ENCODE results near the gene COG5. TPM values are rescaled to one million over a fixed set of nuclear protein-coding genes. Genes with fewer than 3 reads are reported as not detected.

COG5 gene
- total RNA-seq, 1 experiment from 2014 or later, result 43.9 TPM

GRCh38 chr7:107560898-107561516 lies 2.7 kb downstream of the COG5 start:
- ChIA-PET CTCF (no interaction called here), POLR2A (no interaction called here)
- intact Hi-C loops (cut with micrococcal nuclease; ENCODE audit: unreplicated experiment), result loop anchor here (5.0 kb wide), 1 partner anchor 99 kb away; no protein-coding TSS in a partner anchor
- BruUV-seq (replicated peaks), result no TSS peak
- Histone ChIP-seq H3K27me3 (replicated peaks; ENCODE audit: control insufficient read depth, insufficient read depth, low read length) (no peaks in the 10 kb centered on the region), H3K4me3 (ENCODE audit: low read depth, low read length) (no peak overlapping the region), H3K9me3 (no peaks in the 10 kb centered on the region), H3K36me3 (ENCODE audit: control insufficient read depth, insufficient read depth, low read length) (no peaks in the 10 kb centered on the region), H3K4me1 (peaks cover 8% of the 10 kb centered on the region)
- TF ChIP-seq CTCF (IDR thresholded peaks at IDR 0.05; ENCODE audit: insufficient read depth in 1 of 2, low read depth in 1 of 2, low read length in 1 of 2, severe bottlenecking in 1 of 2, unreplicated experiment in 1 of 2), result no peak
- H3K4me1 Mint-ChIP-seq (ENCODE audit: low read depth, unreplicated experiment), result peaks cover 41% of the 10 kb centered on the region
- H3K27ac Mint-ChIP-seq (ENCODE audit: unreplicated experiment), result peak overlapping the region; percentile 15
- H3K9me3 Mint-ChIP-seq (ENCODE audit: unreplicated experiment), result no peaks in the 10 kb centered on the region
- H3K27me3 Mint-ChIP-seq (ENCODE audit: insufficient read depth, unreplicated experiment), result no peaks in the 10 kb centered on the region
- peaks cover 17% of the 10 kb centered on the region for H3K36me3 Mint-ChIP-seq (ENCODE audit: insufficient read depth, unreplicated experiment)
- no peak for DNase-seq
- H3K4me3 Mint-ChIP-seq (ENCODE audit: unreplicated experiment), result peak overlapping the region; percentile 94

- Mint-ChIP-seq H3K9me3 (ENCODE audit: unreplicated experiment) (no peaks in the 10 kb centered on the region), H3K27ac (ENCODE audit: unreplicated experiment) (no peak overlapping the region), H3K27me3 (ENCODE audit: insufficient read depth, unreplicated experiment) (no peaks in the 10 kb centered on the region), H3K4me3 (ENCODE audit: unreplicated experiment) (no peak overlapping the region), H3K36me3 (ENCODE audit: insufficient read depth, unreplicated experiment) (peaks cover 20% of the 10 kb centered on the region), H3K4me1 (ENCODE audit: low read depth, unreplicated experiment) (peaks cover 34% of the 10 kb centered on the region)
- TF ChIP-seq CTCF (IDR thresholded peaks at IDR 0.05; ENCODE audit: insufficient read depth in 1 of 2, low read depth in 1 of 2, low read length in 1 of 2, severe bottlenecking in 1 of 2, unreplicated experiment in 1 of 2), result no peak
- Histone ChIP-seq H3K4me3 (ENCODE audit: low read depth, low read length) (no peak overlapping the region), H3K9me3 (no peaks in the 10 kb centered on the region), H3K27me3 (replicated peaks; ENCODE audit: control insufficient read depth, insufficient read depth, low read length) (no peaks in the 10 kb centered on the region), H3K36me3 (ENCODE audit: control insufficient read depth, insufficient read depth, low read length) (no peaks in the 10 kb centered on the region), H3K4me1 (peaks cover 8% of the 10 kb centered on the region)
- CTCF ChIA-PET, result no interaction called here
- intact Hi-C loops (cut with micrococcal nuclease; ENCODE audit: unreplicated experiment), result loop anchor here (5.0 kb wide), 1 partner anchor 98 kb away; no protein-coding TSS in a partner anchor
- POLR2A ChIA-PET, result no interaction called here
- no TSS peak for BruUV-seq (replicated peaks)
- DNase-seq, result no peak
These were observed 3.9 kb downstream of the COG5 start for GRCh38 chr7:107559864-107560263.

- Histone ChIP-seq H3K4me3 (ENCODE audit: low read depth, low read length) (no peak overlapping the region), H3K4me1 (peaks cover 8% of the 10 kb centered on the region; the same call in 1 of the 2 replicates), H3K27me3 (replicated peaks; ENCODE audit: control insufficient read depth, insufficient read depth, low read length) (no peaks in the 10 kb centered on the region), H3K9me3 (no peaks in the 10 kb centered on the region), H3K36me3 (ENCODE audit: control insufficient read depth, insufficient read depth, low read length) (no peaks in the 10 kb centered on the region; the same call in 1 of the 2 replicates)
- no peak overlapping the region for H3K4me3 Mint-ChIP-seq (ENCODE audit: unreplicated experiment)
- ChIA-PET CTCF (no interaction called here), POLR2A (no interaction called here)
- H3K36me3 Mint-ChIP-seq (ENCODE audit: insufficient read depth, unreplicated experiment), result peaks cover 15% of the 10 kb centered on the region
- TF ChIP-seq CTCF (IDR thresholded peaks at IDR 0.05; ENCODE audit: insufficient read depth in 1 of 2, low read depth in 1 of 2, low read length in 1 of 2, severe bottlenecking in 1 of 2, unreplicated experiment in 1 of 2), result no peak
- no peaks in the 10 kb centered on the region for H3K9me3 Mint-ChIP-seq (ENCODE audit: unreplicated experiment)
- no peaks in the 10 kb centered on the region for H3K27me3 Mint-ChIP-seq (ENCODE audit: insufficient read depth, unreplicated experiment)
- H3K27ac Mint-ChIP-seq (ENCODE audit: unreplicated experiment), result no peak overlapping the region
- no TSS peak for BruUV-seq (replicated peaks)
- intact Hi-C loops (cut with micrococcal nuclease; ENCODE audit: unreplicated experiment), result no loop called here
- peaks cover 14% of the 10 kb centered on the region for H3K4me1 Mint-ChIP-seq (ENCODE audit: low read depth, unreplicated experiment)
- DNase-seq, result no peak
These were observed 7.8 kb downstream of the COG5 start for GRCh38 chr7:107555893-107556292.

All from Caco-2 (cell line).